Ectodermal cell (in vitro differentiated cells): ENCODE measurements around the gene MEN1.

Experiments used
- H3K27ac ChIP-seq: 2 replicates; pipeline ENCODE4 v1.7.0; 2013; ENCODE audit warnings: mild to moderate bottlenecking, low read depth, low read length; ENCODE audit not compliant: insufficient read depth, poor library complexity, severe bottlenecking
- H3K27me3 ChIP-seq: 2 replicates; pipeline ENCODE4 v1.7.0; 2013; ENCODE audit warnings: mild to moderate bottlenecking, low read length; ENCODE audit not compliant: insufficient read depth, control insufficient read depth, poor library complexity, severe bottlenecking
- H3K36me3 ChIP-seq: one replicate; pipeline ENCODE4 v1.7.0; 2013; ENCODE audit warnings: low read length; ENCODE audit not compliant: control insufficient read depth, insufficient read depth
- H3K4me1 ChIP-seq: one replicate; pipeline ENCODE4 v1.7.0; 2013; ENCODE audit warnings: low read length; ENCODE audit not compliant: control insufficient read depth, insufficient read depth
- H3K4me3 ChIP-seq: 2 replicates; pipeline ENCODE4 v1.7.0; 2013; ENCODE audit warnings: low read depth, low read length, control low read depth; ENCODE audit not compliant: insufficient read depth
- H3K9me3 ChIP-seq: 2 replicates; pipeline ENCODE4 v1.7.0; 2013; ENCODE audit warnings: mild to moderate bottlenecking, low read length, moderate library complexity; ENCODE audit not compliant: control insufficient read depth
- WGBS, 2 experiments: methylation state at CpG; one replicate each; pipeline ENCODE4 v1.1.7; 2013; ENCODE audit warnings: missing lambda C conversion rate in 2 of 2; 5-methylcytosine and 5-hydroxymethylcytosine counted together

MEN1 gene

GRCh38 chr11:64760759-64761420, 49.5 kb downstream of the MEN1 start:
- Histone ChIP-seq H3K27me3 (no peaks in the 10 kb centered on the region), H3K36me3 (peaks cover 11% of the 10 kb centered on the region), H3K4me3 (no peak overlapping the region), H3K4me1 (peaks cover 58% of the 10 kb centered on the region), H3K27ac (peak overlapping the region; percentile 6), H3K9me3 (no peaks in the 10 kb centered on the region)
- 61 to 70% methylated on average over 7 of the region's 7 CpGs for WGBS, 2 experiments

GRCh38 chr11:64759722-64760719, 50.3 kb downstream of the MEN1 start, which contains the start of gene PYGM:
PYGM (minus strand) TSS chr11:64759974; CDS start chr11:64759898, 76 bp downstream.
- peaks cover 4% of the 10 kb centered on the region for H3K36me3 ChIP-seq
- H3K4me3 ChIP-seq, result no peak within 1 kb of the TSS
- H3K27ac ChIP-seq, result peak within 1 kb of the TSS; percentile 71
- H3K27me3 ChIP-seq, result no peaks in the 10 kb centered on the region
- 28 to 31% methylated on average over 24 of the region's 24 CpGs for WGBS, 2 experiments
- no peaks in the 10 kb centered on the region for H3K9me3 ChIP-seq
- peaks cover 58% of the 10 kb centered on the region for H3K4me1 ChIP-seq

GRCh38 chr11:64759131-64759721, 51.1 kb downstream of the MEN1 start:
- Histone ChIP-seq H3K9me3 (no peaks in the 10 kb centered on the region), H3K27me3 (no peaks in the 10 kb centered on the region), H3K27ac (no peak overlapping the region), H3K36me3 (no peaks in the 10 kb centered on the region), H3K4me1 (peaks cover 57% of the 10 kb centered on the region), H3K4me3 (no peak overlapping the region)
- WGBS, 2 experiments, result 80 to 81% methylated on average over 21 of the region's 21 CpGs

GRCh38 chr11:64758330-64759079, 51.8 kb downstream of the MEN1 start:
- no peak overlapping the region for H3K4me3 ChIP-seq
- no peaks in the 10 kb centered on the region for H3K27me3 ChIP-seq
- no peak overlapping the region for H3K27ac ChIP-seq
- 92 to 93% methylated on average over 15 of the region's 15 CpGs for WGBS, 2 experiments
- H3K9me3 ChIP-seq, result no peaks in the 10 kb centered on the region
- H3K4me1 ChIP-seq, result peaks cover 50% of the 10 kb centered on the region
- no peaks in the 10 kb centered on the region for H3K36me3 ChIP-seq

GRCh38 chr11:64757549-64758329, 52.6 kb downstream of the MEN1 start:
- Histone ChIP-seq H3K4me1 (peaks cover 44% of the 10 kb centered on the region), H3K9me3 (no peaks in the 10 kb centered on the region), H3K27me3 (no peaks in the 10 kb centered on the region), H3K27ac (no peak overlapping the region), H3K36me3 (no peaks in the 10 kb centered on the region), H3K4me3 (no peak overlapping the region)
- WGBS, 2 experiments, result 89% methylated on average over 19 of the region's 19 CpGs

GRCh38 chr11:64755681-64756361, 54.5 kb downstream of the MEN1 start:
- Histone ChIP-seq H3K36me3 (no peaks in the 10 kb centered on the region), H3K27ac (no peak overlapping the region), H3K4me1 (peaks cover 35% of the 10 kb centered on the region), H3K9me3 (no peaks in the 10 kb centered on the region), H3K27me3 (no peaks in the 10 kb centered on the region), H3K4me3 (no peak overlapping the region)
- 92% methylated on average over 13 of the region's 13 CpGs for WGBS, 2 experiments

- no peak overlapping the region for H3K4me3 ChIP-seq
- 92 to 93% methylated on average over 21 of the region's 21 CpGs for WGBS, 2 experiments
- H3K36me3 ChIP-seq, result no peaks in the 10 kb centered on the region
- H3K27ac ChIP-seq, result no peak overlapping the region
- H3K9me3 ChIP-seq, result no peaks in the 10 kb centered on the region
- H3K4me1 ChIP-seq, result peaks cover 28% of the 10 kb centered on the region
- no peaks in the 10 kb centered on the region for H3K27me3 ChIP-seq
Observed at GRCh38 chr11:64754919-64755662, 55.3 kb downstream of the MEN1 start.

GRCh38 chr11:64754124-64754918, 56.0 kb downstream of the MEN1 start:
- 85 to 88% methylated on average over 26 of the region's 26 CpGs for WGBS, 2 experiments
- peaks cover 20% of the 10 kb centered on the region for H3K4me1 ChIP-seq
- H3K4me3 ChIP-seq, result no peak overlapping the region
- no peak overlapping the region for H3K27ac ChIP-seq
- no peaks in the 10 kb centered on the region for H3K36me3 ChIP-seq
- H3K9me3 ChIP-seq, result no peaks in the 10 kb centered on the region
- no peaks in the 10 kb centered on the region for H3K27me3 ChIP-seq
